Astrocyte (in vitro differentiated cells and primary cell): ENCODE results near the gene PSMA2.

Experiments used
- EZH2 ChIP-seq: IDR thresholded peaks from 2 replicates; pipeline ENCODE4 v1.6.1; 2012; ENCODE audit warnings: mild to moderate bottlenecking, low read length, inconsistent platforms; ENCODE audit not compliant: insufficient read depth
- TF ChIP-seq, protein P1 (sequence below): IDR thresholded peaks from 2 replicates; pipeline ENCODE4 v1.5.1; 2011; ENCODE audit warnings: low read depth, mild to moderate bottlenecking, inconsistent platforms, low read length, moderate library complexity; ENCODE audit not compliant: insufficient read depth

DNA sequence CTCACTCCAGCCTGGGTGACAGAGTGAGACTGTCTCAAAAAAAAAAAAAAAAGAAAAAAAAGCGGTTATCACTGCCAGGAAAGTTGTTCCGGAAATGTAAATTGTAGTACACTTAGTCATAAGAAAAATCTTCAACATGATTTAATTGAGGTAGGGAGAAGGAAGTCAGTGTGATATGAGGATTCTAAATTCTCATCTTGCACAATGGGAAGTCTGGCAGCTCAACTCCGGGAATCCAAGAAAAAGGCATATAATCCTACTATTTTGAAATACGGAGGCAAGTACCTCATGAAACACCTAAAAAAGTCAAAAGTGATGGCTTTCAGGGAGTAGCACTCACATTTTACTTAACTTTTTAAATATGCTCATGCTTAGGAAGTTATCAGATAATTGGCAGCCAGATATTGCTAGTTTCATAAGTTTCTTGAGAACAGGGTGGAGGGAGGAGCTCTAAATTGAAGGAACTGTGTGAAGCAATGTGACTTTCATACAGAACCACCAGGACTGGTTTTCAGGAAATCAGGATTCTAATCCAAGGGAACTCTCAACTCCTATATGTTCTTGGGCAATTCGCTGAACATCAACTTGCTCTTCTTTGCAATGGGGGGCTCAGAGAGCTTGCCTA, 17.4 kb downstream of the PSMA2 start:
- TF ChIP-seq, protein P1, sequence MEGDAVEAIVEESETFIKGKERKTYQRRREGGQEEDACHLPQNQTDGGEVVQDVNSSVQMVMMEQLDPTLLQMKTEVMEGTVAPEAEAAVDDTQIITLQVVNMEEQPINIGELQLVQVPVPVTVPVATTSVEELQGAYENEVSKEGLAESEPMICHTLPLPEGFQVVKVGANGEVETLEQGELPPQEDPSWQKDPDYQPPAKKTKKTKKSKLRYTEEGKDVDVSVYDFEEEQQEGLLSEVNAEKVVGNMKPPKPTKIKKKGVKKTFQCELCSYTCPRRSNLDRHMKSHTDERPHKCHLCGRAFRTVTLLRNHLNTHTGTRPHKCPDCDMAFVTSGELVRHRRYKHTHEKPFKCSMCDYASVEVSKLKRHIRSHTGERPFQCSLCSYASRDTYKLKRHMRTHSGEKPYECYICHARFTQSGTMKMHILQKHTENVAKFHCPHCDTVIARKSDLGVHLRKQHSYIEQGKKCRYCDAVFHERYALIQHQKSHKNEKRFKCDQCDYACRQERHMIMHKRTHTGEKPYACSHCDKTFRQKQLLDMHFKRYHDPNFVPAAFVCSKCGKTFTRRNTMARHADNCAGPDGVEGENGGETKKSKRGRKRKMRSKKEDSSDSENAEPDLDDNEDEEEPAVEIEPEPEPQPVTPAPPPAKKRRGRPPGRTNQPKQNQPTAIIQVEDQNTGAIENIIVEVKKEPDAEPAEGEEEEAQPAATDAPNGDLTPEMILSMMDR = no peak
- TF ChIP-seq EZH2 = no peak
